Measurements from ENCODE around the gene CNOT3.

DNA sequence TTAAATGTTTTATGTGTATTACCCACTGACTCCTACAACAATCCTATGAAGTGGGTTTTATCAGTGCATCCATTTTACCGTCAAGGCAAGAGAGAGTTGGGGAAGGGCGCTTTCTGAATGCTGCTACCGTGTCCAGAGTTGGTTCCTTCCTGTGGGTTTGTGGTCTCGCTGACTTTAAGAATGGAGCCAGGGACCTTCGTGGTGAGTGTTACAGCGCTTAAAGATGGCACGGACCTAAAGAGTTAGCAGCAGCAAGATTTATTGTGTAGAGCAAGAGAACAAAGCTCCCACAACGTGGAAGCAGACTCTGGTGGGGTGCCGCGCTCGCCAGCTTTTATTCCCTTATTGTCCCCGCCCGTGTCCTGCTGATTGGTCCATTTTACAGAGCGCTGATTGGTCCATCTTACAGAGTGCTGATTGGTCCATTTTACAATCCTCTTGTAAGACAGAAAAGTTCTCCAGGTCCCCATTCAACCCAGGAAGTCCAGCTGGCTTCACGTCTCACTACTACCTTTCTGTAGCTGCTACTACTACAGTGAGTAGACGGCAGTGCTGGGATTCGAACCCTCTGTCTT lies 43.0 kb upstream of the CNOT3 start:
- TF ChIP-seq CTCF (IDR thresholded peaks at IDR 0.05) (no peak), EP300 (IDR thresholded peaks at IDR 0.05) (no peak), POLR2A (IDR thresholded peaks at IDR 0.05) (no peak)
